T-cell (primary cell): ENCODE results near the gene TSPAN2. TPM values are rescaled to one million over a fixed set of nuclear protein-coding genes. Genes with fewer than 3 reads are reported as not detected.
A peak's percentile ranks its signal among the peaks of the same experiment; 100 is the strongest.

Source experiments
- ATAC-seq, 4 experiments: fragments of 200-7000 bp in 3 of 4; fragments of 150-1000 bp in 1 of 4; cut with Tn5 transposase; replicated peaks in 1 of 4; 1 replicate in 3 of 4; 2 replicates in 1 of 4; pipeline ENCODE4 v1.10.0; 2021; ENCODE audit warnings: moderate library complexity in 3 of 4, mild to moderate bottlenecking in 2 of 4, moderate number of reproducible peaks in 1 of 4
- CTCF ChIA-PET, 2 donors: fragments of 300-600 bp; sonication (Branson Sonifier 250); formaldehyde crosslinking; loops; one replicate each; lab custom pipeline; 2022; ENCODE audit warnings: antibody characterized with exemption in 2 of 2; lab: Charles Lee
- POLR2A ChIA-PET, 2 donors: fragments of 300-600 bp; sonication (Branson Sonifier 250); formaldehyde crosslinking; loops; one replicate each; lab custom pipeline; 2022; ENCODE audit warnings: antibody characterized with exemption in 2 of 2; lab: Charles Lee
- DNase-seq, 35 experiments: peaks; one replicate each; pipeline versions ENCODE4 v3.0.0 to v3.0.0-alpha.2; 2013 to 2023
- H3K27ac ChIP-seq: one replicate; pipeline ENCODE4 v1.5.1; 2013; ENCODE audit warnings: low read length
- H3K27me3 ChIP-seq, 2 experiments: replicated peaks in 1 of 2; 1 replicate in 1 of 2; 2 replicates in 1 of 2; pipeline versions ENCODE4 v1.6.1 to v1.7.0; 2013; ENCODE audit warnings: low read length in 1 of 2, mixed read lengths in 1 of 2; ENCODE audit not compliant: control insufficient read depth in 2 of 2, insufficient read depth in 2 of 2; ENCODE audit errors: extremely low read depth in 1 of 2
- H3K36me3 ChIP-seq, 2 donors: 1 replicate in 1 of 2; 2 replicates in 1 of 2; pipeline versions ENCODE4 v1.6.1 to v1.7.0; 2013; ENCODE audit warnings: low read length in 1 of 2; ENCODE audit not compliant: control insufficient read depth in 2 of 2, insufficient read depth in 1 of 2; ENCODE audit errors: extremely low read depth in 1 of 2
- H3K4me1 ChIP-seq, 2 experiments: 1 replicate in 1 of 2; 2 replicates in 1 of 2; pipeline versions ENCODE4 v1.6.1 to v1.7.0; 2013; ENCODE audit warnings: low read length in 2 of 2, mixed read lengths in 1 of 2; ENCODE audit not compliant: insufficient read depth in 2 of 2, control insufficient read depth in 1 of 2; ENCODE audit errors: extremely low read depth in 1 of 2
- H3K4me3 ChIP-seq, 2 donors: 1 replicate in 1 of 2; 2 replicates in 1 of 2; pipeline versions ENCODE4 v1.5.1 to v1.7.0; 2013; ENCODE audit warnings: mild to moderate bottlenecking in 2 of 2, low read length in 1 of 2, moderate library complexity in 1 of 2; ENCODE audit not compliant: control insufficient read depth in 1 of 2; ENCODE audit errors: extremely low read depth in 1 of 2
- H3K9me3 ChIP-seq: 2 replicates; pipeline ENCODE4 v1.7.0; 2013
- H3K27ac Mint-ChIP-seq, 2 donors: one replicate each; pipeline ENCODE4 v1.8.0; 2020 to 2021; ENCODE audit warnings: mild to moderate bottlenecking in 2 of 2, mixed read lengths in 2 of 2
- H3K27me3 Mint-ChIP-seq, 2 donors: one replicate each; pipeline ENCODE4 v1.8.0; 2021 to 2022; ENCODE audit warnings: mixed read lengths in 2 of 2
- H3K36me3 Mint-ChIP-seq: one replicate; pipeline ENCODE4 v1.8.0; 2021; ENCODE audit warnings: mixed read lengths
- H3K4me1 Mint-ChIP-seq, 3 donors: one replicate each; pipeline ENCODE4 v1.8.0; 2020 to 2022; ENCODE audit warnings: mixed read lengths in 3 of 3, mild to moderate bottlenecking in 1 of 3
- H3K4me3 Mint-ChIP-seq, 3 donors: one replicate each; pipeline ENCODE4 v1.8.0; 2020 to 2022; ENCODE audit warnings: mild to moderate bottlenecking in 3 of 3, mixed read lengths in 3 of 3, moderate library complexity in 3 of 3
- H3K9me3 Mint-ChIP-seq, 3 donors: one replicate each; pipeline ENCODE4 v1.8.0; 2020 to 2022; ENCODE audit warnings: mixed read lengths in 3 of 3
- WGBS: methylation state at CpG from one replicate; pipeline ENCODE4 v1.1.5; 2013; ENCODE audit warnings: missing lambda C conversion rate; ENCODE audit not compliant: insufficient coverage; 5-methylcytosine and 5-hydroxymethylcytosine counted together
- total RNA-seq, 35 experiments: library from RNA in 6 of 35; stranded (reverse) in 6 of 35; fragments of 120-200 nt in 1 of 35; gene quantifications; one replicate each; pipeline versions ENCODE4 v1.2.1 to v1.2.4 and lab custom pipeline; 2013 to 2026

The TSPAN2 gene
- total RNA-seq, 5 donors from 2014 or later (not counting 1 experiment from before 2014, with no cell fraction given): 2.1 to 8.7 (median 4.0) TPM

DNA sequence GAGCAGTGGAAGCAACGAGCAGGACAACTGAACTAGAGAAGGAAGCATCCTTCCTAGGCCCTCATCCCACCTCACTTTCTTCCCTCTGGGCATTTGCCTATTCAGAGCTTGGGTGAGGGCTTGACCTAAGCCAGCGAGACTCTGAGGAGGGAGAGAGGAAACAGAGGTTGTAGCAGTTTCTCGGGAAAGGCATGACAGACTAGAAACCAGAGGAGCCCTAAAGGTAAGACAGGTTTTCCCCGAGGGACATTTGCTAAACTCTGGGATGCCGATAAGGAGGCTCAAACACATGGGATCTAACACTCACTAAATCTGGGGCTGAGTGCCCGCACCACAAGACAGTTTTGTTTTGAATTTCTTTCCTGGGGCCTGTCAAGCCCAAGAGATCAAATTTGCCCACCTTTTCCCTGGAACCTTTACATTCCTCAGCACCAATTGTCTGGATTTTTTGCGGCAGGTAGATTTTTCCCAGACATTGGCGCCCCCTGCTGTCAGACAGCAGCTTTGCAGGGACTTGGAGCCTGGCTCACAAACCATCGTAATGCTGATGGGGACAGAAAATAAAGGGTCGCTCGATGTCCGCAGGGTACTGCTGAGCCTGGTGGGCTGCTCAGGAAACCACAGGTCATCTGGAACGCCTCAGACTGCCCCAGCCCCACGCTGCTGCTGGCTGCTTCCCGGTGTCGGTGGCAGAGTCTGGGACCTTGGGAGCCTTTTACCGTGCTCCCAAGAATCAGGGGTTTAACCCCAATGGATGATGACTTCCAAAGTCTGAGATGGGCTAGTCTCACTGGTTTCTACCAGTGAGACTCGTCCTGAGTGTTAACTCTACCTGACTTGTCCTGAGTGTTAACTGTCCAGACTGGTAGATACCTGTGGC lies 23.4 kb upstream of the TSPAN2 start:
- Mint-ChIP-seq H3K27ac (no peak overlapping the region), H3K9me3 (peaks cover 0 to 9% (median 3%) of the 10 kb centered on the region in 3 donors), H3K4me1 (peaks cover 12 to 19% (median 15%) of the 10 kb centered on the region in 3 donors), H3K27me3 (peaks cover 0 to 1% of the 10 kb centered on the region in 2 donors), H3K36me3 (peaks cover 5% of the 10 kb centered on the region), H3K4me3 (no peak overlapping the region)
- H3K36me3 ChIP-seq: no peaks in the 10 kb centered on the region
- no peak overlapping the region for H3K27ac ChIP-seq
- no peaks in the 10 kb centered on the region for H3K27me3 ChIP-seq
- H3K4me3 ChIP-seq: no peak overlapping the region
- POLR2A ChIA-PET: no interaction called here
- peaks cover 3 to 9% of the 10 kb centered on the region in 2 experiments for H3K4me1 ChIP-seq
- no peaks in the 10 kb centered on the region for H3K9me3 ChIP-seq
- CTCF ChIA-PET: interaction anchor here (0.6 to 4.7 kb wide), 19 partner anchors 9 to 140 kb away, joined by 3 to 26 read pairs (median 3); no protein-coding TSS in a partner anchor
- ATAC-seq (peak; percentile 46 to 55 (median 53)), DNase-seq (peak in 30 of 35 experiments; percentile 14 to 68 (median 46))
- WGBS: 26% methylated on average over 15 of the region's 18 CpGs

DNA sequence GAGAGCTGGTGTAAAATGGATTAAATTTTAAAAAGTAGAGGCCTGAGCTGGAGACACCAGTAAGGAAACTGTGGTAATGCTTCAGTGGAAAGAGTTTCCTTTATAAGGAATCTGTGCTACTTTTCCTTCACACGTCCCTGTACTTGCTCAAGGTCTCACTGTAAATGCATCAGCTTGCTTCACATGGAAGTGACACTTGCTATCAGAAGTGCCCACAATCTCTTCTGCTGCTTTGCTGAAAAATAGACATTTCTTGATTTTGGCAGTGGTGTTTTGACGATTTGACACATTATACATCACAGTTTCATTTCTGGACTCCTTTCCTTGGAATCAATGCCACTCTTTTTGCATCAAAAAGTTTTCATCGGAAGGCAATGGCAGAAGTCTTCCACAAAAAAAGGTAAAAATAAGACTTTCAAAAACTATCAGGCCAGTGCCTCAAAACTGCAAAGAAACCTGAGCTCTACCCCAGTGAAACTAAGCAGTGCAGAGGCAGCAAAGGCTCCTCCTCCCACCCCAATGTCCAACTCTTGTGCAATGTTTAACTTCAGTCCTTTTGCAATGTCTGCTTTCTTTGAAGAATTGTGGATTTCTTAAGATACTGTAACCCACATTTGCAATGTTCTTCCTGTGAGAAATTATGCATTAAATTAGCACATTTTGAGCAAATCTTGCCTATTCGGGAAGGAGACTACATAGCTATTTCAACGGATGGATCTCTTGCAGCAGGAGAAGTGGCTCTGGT lies 18.4 kb upstream of the TSPAN2 start:
- 90% methylated on average over 4 of the region's 5 CpGs for WGBS
- Mint-ChIP-seq H3K36me3 (peaks cover 5% of the 10 kb centered on the region), H3K4me1 (peaks cover 13 to 21% (median 21%) of the 10 kb centered on the region in 3 donors), H3K9me3 (peaks cover 0 to 9% (median 3%) of the 10 kb centered on the region in 3 donors), H3K27ac (no peak overlapping the region), H3K4me3 (no peak overlapping the region), H3K27me3 (no peaks in the 10 kb centered on the region)
- ATAC-seq (no peak), DNase-seq (no peak)
- Histone ChIP-seq H3K9me3 (no peaks in the 10 kb centered on the region), H3K36me3 (no peaks in the 10 kb centered on the region), H3K27ac (no peak overlapping the region), H3K4me1 (peaks cover 3 to 8% of the 10 kb centered on the region in 2 experiments), H3K27me3 (no peaks in the 10 kb centered on the region), H3K4me3 (no peak overlapping the region)
- CTCF ChIA-PET: interaction anchor here (0.6 to 1.2 kb wide), 4 partner anchors 49 to 121 kb away, joined by 3 to 4 read pairs (median 3); no protein-coding TSS in a partner anchor
- POLR2A ChIA-PET: interaction anchor here in 1 of 2 donors (0.6 to 0.9 kb wide), 2 partner anchors 8 to 415 kb away, joined by 3 read pairs; no protein-coding TSS in a partner anchor

DNA sequence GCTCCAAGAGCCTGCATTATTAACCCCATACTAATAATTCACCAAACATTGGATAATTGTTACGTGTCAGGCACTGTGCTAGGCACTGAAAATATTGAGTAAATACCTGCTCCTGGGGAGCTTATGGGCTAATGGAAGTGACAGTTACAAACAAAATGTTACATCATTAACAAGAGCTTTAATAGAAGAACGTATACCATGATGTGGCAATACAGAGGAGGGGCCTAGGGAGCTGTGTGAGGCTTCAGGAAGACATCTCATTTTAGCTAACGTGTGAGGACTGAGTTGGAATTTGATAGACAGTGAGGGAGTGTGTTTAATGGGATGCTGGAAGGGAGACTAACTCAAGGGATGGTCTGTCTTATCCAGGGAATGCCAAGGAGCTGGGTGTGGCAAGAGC lies 16.5 kb upstream of the TSPAN2 start:
- no peaks in the 10 kb centered on the region for H3K9me3 ChIP-seq
- Mint-ChIP-seq H3K27ac (no peak overlapping the region), H3K9me3 (peaks cover 0 to 9% (median 3%) of the 10 kb centered on the region in 3 donors), H3K4me1 (peaks cover 16 to 23% (median 17%) of the 10 kb centered on the region in 3 donors), H3K27me3 (no peaks in the 10 kb centered on the region), H3K4me3 (no peak overlapping the region), H3K36me3 (peaks cover 5% of the 10 kb centered on the region)
- H3K27ac ChIP-seq: no peak overlapping the region
- ATAC-seq: no peak
- DNase-seq: no peak
- peaks cover 0 to 8% of the 10 kb centered on the region in 2 experiments for H3K4me1 ChIP-seq
- CTCF ChIA-PET: interaction anchor here in 1 of 2 donors (0.9 kb wide), 1 partner anchor 126 kb away, joined by 3 read pairs; no protein-coding TSS in a partner anchor
- H3K27me3 ChIP-seq: no peaks in the 10 kb centered on the region
- 90% methylated on average over 2 of the region's 3 CpGs for WGBS
- POLR2A ChIA-PET: no interaction called here
- H3K4me3 ChIP-seq: no peak overlapping the region
- H3K36me3 ChIP-seq: no peaks in the 10 kb centered on the region

DNA sequence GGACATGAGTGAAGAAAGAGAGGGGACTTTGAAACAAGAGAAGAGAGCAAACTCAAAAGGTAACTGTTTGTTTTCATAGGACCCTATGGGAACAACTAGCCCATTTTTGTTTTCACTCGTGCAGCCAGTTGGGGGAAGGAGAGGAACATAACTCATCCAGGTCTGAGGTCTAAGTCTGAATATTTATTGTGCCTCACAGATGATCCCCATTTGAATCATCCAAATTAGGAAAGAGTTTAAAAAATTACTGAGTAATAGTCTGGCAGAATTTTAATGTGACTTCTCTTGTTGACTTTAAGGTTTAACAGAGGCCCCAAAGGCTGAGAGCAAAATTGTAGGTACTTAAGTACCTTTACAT lies 10.4 kb upstream of the TSPAN2 start:
- H3K27me3 ChIP-seq: no peaks in the 10 kb centered on the region
- Mint-ChIP-seq H3K36me3 (no peaks in the 10 kb centered on the region), H3K4me3 (peak overlapping the region; percentile 83 to 95 (median 91)), H3K27me3 (no peaks in the 10 kb centered on the region), H3K9me3 (no peaks in the 10 kb centered on the region), H3K27ac (peak overlapping the region; percentile 99 to 100), H3K4me1 (peaks cover 50 to 63% (median 54%) of the 10 kb centered on the region in 3 donors)
- H3K9me3 ChIP-seq: no peaks in the 10 kb centered on the region
- WGBS: no CpG with 5 or more reads among the region's 1 CpG
- H3K4me3 ChIP-seq: peak overlapping the region; percentile 57 to 64
- DNase-seq: no peak
- H3K4me1 ChIP-seq: peaks cover 18 to 22% of the 10 kb centered on the region in 2 experiments
- ChIA-PET CTCF (interaction anchor here (0.6 to 2.0 kb wide), 7 partner anchors 11 to 49 kb away, joined by 3 to 13 read pairs (median 4); no protein-coding TSS in a partner anchor), POLR2A (interaction anchor here (0.7 to 1.9 kb wide), 11 partner anchors 8 to 1288 kb away, joined by 3 to 10 read pairs (median 4); partner anchors contain the start of genes RSBN1 (in 1 of the 2) and TSPAN2 (in 1 of the 2))
- H3K36me3 ChIP-seq: no peaks in the 10 kb centered on the region
- ATAC-seq: no peak
- H3K27ac ChIP-seq: peak overlapping the region; percentile 99

DNA sequence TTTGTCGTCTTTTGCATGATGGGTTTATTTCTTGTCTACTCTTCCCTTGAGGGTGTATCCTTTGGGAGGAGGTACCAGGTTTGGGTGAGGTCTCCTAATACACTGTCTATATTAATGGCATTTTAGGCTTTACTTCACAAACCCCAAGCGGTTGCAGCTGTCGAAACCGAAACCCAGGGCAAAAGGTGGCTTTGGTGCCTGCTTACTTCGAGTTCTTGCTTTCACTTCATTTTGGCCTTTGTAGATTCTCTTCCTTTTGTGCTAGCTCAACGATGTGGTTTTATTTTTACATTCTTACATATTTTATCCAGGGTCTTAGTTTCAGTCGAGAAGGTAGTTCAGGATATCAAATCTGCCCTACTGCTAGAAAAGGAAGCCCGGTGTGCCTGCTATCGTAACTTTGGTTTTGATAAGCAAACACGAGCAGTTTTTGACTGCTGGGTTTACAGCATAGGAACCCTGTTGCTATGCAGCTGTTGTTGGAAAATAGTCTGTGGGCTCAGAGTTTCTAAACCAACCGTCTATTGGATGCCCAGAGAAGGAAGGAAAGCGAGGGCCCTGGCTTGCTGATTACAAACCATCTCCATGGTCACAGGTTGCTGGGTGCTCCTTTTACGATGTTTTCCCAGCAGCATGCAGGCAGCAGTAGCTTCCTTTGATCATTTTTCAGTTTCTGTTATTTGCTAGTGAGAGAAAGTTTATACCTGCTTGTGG lies 9.8 kb upstream of the TSPAN2 start:
- CTCF ChIA-PET: interaction anchor here (0.6 to 2.0 kb wide), 11 partner anchors 9 to 319 kb away, joined by 3 to 13 read pairs (median 3); partner anchors contain the start of genes SIKE1 (in 1 of the 2) and TSPAN2 (in 1 of the 2)

More for the DNA sequence above, 9.8 kb upstream of the TSPAN2 start:
- Mint-ChIP-seq H3K27ac (peak overlapping the region; percentile 99 to 100), H3K36me3 (no peaks in the 10 kb centered on the region), H3K4me1 (peaks cover 50 to 63% (median 54%) of the 10 kb centered on the region in 3 donors), H3K9me3 (no peaks in the 10 kb centered on the region), H3K27me3 (no peaks in the 10 kb centered on the region), H3K4me3 (peak overlapping the region; percentile 83 to 95 (median 91))
- Histone ChIP-seq H3K9me3 (no peaks in the 10 kb centered on the region), H3K36me3 (no peaks in the 10 kb centered on the region), H3K27ac (peak overlapping the region; percentile 99), H3K27me3 (no peaks in the 10 kb centered on the region), H3K4me3 (peak overlapping the region; percentile 57 to 64), H3K4me1 (peaks cover 18 to 22% of the 10 kb centered on the region in 2 experiments)
- POLR2A ChIA-PET: interaction anchor here (0.6 to 1.9 kb wide), 18 partner anchors 9 to 1287 kb away, joined by 3 to 10 read pairs (median 3); partner anchors contain the start of genes RSBN1 (in 1 of the 2), SIKE1 (in 1 of the 2) and TSPAN2 (in 1 of the 2)
- peak; percentile 19 to 93 (median 80) for DNase-seq
- ATAC-seq: peak; percentile 84 to 93 (median 86)
- 0% methylated on average over 5 of the region's 13 CpGs for WGBS
